ENCODE data around the gene TMEM26. TPM values are rescaled to one million over a fixed set of nuclear protein-coding genes. Genes with fewer than 3 reads are reported as not detected.
A peak's percentile ranks its signal among the peaks of the same experiment; 100 is the strongest.

Gene TMEM26
- 1.3 TPM in 2 replicates for polyA plus RNA-seq (2011; rRNA removed)
- 1.4 and 1.5 TPM in 2 replicates for polyA minus RNA-seq (2011; rRNA and poly(A)+ RNA removed)

- Histone ChIP-seq H3K36me3 (ENCODE audit: control insufficient read depth, insufficient read depth, low read length) (no peaks in the 10 kb centered on the region), H3K27me3 (ENCODE audit: control insufficient read depth, insufficient read depth, low read length) (peaks cover 5% of the 10 kb centered on the region), H3K4me3 (ENCODE audit: low read depth, low read length) (peak within 1 kb of the TSS; percentile 63)
- ChIA-PET CTCF (no interaction called here), POLR2A (no interaction called here)
- DNase-seq (ENCODE audit: low read depth) = no peak
- TF ChIP-seq CTCF (IDR thresholded peaks at IDR 0.05; ENCODE audit: insufficient read depth, low read depth, low read length) = no peak
These were observed at the start of gene TMEM26 for GRCh38 chr10:61452655-61453641. Gene TMEM26 (minus strand): TSS chr10:61453381. CDS start chr10:61453081, 300 bp downstream.

GRCh38 chr10:61500460-61500859, 47.3 kb upstream of the TMEM26 start:
- CTCF ChIA-PET = interaction anchor here (0.6 kb wide), 1 partner anchor 242 kb away, joined by 4 read pairs; no protein-coding TSS in a partner anchor
- Histone ChIP-seq H3K4me3 (ENCODE audit: low read depth, low read length) (no peak overlapping the region), H3K36me3 (ENCODE audit: control insufficient read depth, insufficient read depth, low read length) (no peaks in the 10 kb centered on the region), H3K27me3 (ENCODE audit: control insufficient read depth, insufficient read depth, low read length) (no peaks in the 10 kb centered on the region)
- POLR2A ChIA-PET = no interaction called here
- no peak for TF ChIP-seq CTCF (IDR thresholded peaks at IDR 0.05; ENCODE audit: insufficient read depth, low read depth, low read length)
- DNase-seq (ENCODE audit: low read depth) = no peak

GRCh38 chr10:61492364-61492995, 39.3 kb upstream of the TMEM26 start:
- no peak for TF ChIP-seq CTCF (IDR thresholded peaks at IDR 0.05; ENCODE audit: insufficient read depth, low read depth, low read length)
- ChIA-PET CTCF (interaction anchor here (0.7 kb wide), 1 partner anchor 269 kb away, joined by 3 read pairs; no protein-coding TSS in a partner anchor), POLR2A (no interaction called here)
- no peaks in the 10 kb centered on the region for H3K36me3 ChIP-seq (ENCODE audit: control insufficient read depth, insufficient read depth, low read length)
- no peak overlapping the region for H3K4me3 ChIP-seq (ENCODE audit: low read depth, low read length)
- no peaks in the 10 kb centered on the region for H3K27me3 ChIP-seq (ENCODE audit: control insufficient read depth, insufficient read depth, low read length)
- no peak for DNase-seq (ENCODE audit: low read depth)

GRCh38 chr10:61487506-61487905, 34.3 kb upstream of the TMEM26 start:
- ChIA-PET POLR2A (no interaction called here), CTCF (no interaction called here)
- H3K36me3 ChIP-seq (ENCODE audit: control insufficient read depth, insufficient read depth, low read length) = no peaks in the 10 kb centered on the region
- DNase-seq (ENCODE audit: low read depth) = peak; percentile 66
- H3K27me3 ChIP-seq (ENCODE audit: control insufficient read depth, insufficient read depth, low read length) = no peaks in the 10 kb centered on the region
- no peak for TF ChIP-seq CTCF (IDR thresholded peaks at IDR 0.05; ENCODE audit: insufficient read depth, low read depth, low read length)
- no peak overlapping the region for H3K4me3 ChIP-seq (ENCODE audit: low read depth, low read length)
